Endodermal cell (in vitro differentiated cells): ENCODE measurements around the gene LAPTM5. TPM values are rescaled to one million over a fixed set of nuclear protein-coding genes. Genes with fewer than 3 reads are reported as not detected.

Experiments
- DNase-seq: peaks from one replicate; pipeline ENCODE4 v3.0.0-alpha.2; 2017
- H3K27ac ChIP-seq: 2 replicates; pipeline ENCODE4 v1.5.1; 2013; ENCODE audit warnings: mild to moderate bottlenecking, low read depth, low read length, moderate library complexity
- H3K27me3 ChIP-seq: 2 replicates; pipeline ENCODE4 v1.6.1; 2013; ENCODE audit warnings: mild to moderate bottlenecking, low read length, moderate library complexity; ENCODE audit not compliant: insufficient read depth, control insufficient read depth, poor library complexity, severe bottlenecking
- H3K36me3 ChIP-seq: 2 replicates; pipeline ENCODE4 v1.7.0; 2013; ENCODE audit warnings: mild to moderate bottlenecking, low read length, moderate library complexity; ENCODE audit not compliant: control insufficient read depth, insufficient read depth
- H3K4me1 ChIP-seq: one replicate; pipeline ENCODE4 v1.7.0; 2013; ENCODE audit warnings: low read length; ENCODE audit not compliant: control insufficient read depth, insufficient read depth
- H3K4me3 ChIP-seq: 2 replicates; pipeline ENCODE4 v1.5.1; 2013; ENCODE audit warnings: mild to moderate bottlenecking, low read length, moderate library complexity
- H3K9ac ChIP-seq: 2 replicates; pipeline ENCODE4 v1.6.1; 2013; ENCODE audit warnings: mild to moderate bottlenecking, low read length, moderate library complexity; ENCODE audit not compliant: poor library complexity, severe bottlenecking; ENCODE audit errors: extremely low read depth
- H3K9me3 ChIP-seq: 2 replicates; pipeline ENCODE4 v1.6.1; 2013; ENCODE audit warnings: mild to moderate bottlenecking, low read length, moderate library complexity; ENCODE audit not compliant: control insufficient read depth
- H3K27ac Mint-ChIP-seq: 2 replicates; pipeline ENCODE4 v1.8.0; 2020; ENCODE audit warnings: mixed read lengths
- H3K27me3 Mint-ChIP-seq: 2 replicates; pipeline ENCODE4 v1.8.0; 2021; ENCODE audit warnings: mild to moderate bottlenecking, mixed read lengths; ENCODE audit not compliant: insufficient read depth
- H3K36me3 Mint-ChIP-seq: 2 replicates; pipeline ENCODE4 v1.8.0; 2020; ENCODE audit warnings: low read depth, mixed read lengths
- H3K4me1 Mint-ChIP-seq: 2 replicates; pipeline ENCODE4 v1.8.0; 2020; ENCODE audit warnings: mixed read lengths
- H3K4me3 Mint-ChIP-seq: 2 replicates; pipeline ENCODE4 v1.8.0; 2020; ENCODE audit warnings: mild to moderate bottlenecking, moderate library complexity, mixed read lengths
- H3K9me3 Mint-ChIP-seq: 2 replicates; pipeline ENCODE4 v1.8.0; 2020; ENCODE audit warnings: mild to moderate bottlenecking, mixed read lengths
- WGBS, 2 experiments: methylation state at CpG; one replicate each; pipeline versions ENCODE4 v1.1.5 to v1.1.7; 2013; ENCODE audit warnings: missing lambda C conversion rate in 2 of 2, mixed read lengths in 1 of 2; ENCODE audit not compliant: insufficient coverage in 1 of 2, insufficient read length in 1 of 2; 5-methylcytosine and 5-hydroxymethylcytosine counted together
- total RNA-seq, 2 donors: library from RNA; stranded (reverse); fragmentation: NEBNext Ultra II Directional in 1 of 2; extraction: Animal tissue kit (Norgen Biotek cat#: 25700) in 1 of 2; gene quantifications; 2 replicates in 1 of 2; 3 replicates in 1 of 2; pipeline ENCODE4 v1.2.1, GENCODE V29; 2021
- TF ChIP-seq, protein P1 (sequence below): fragments of 200-600 bp; sonication (generic); conservative IDR thresholded peaks from 2 replicates; pipeline ENCODE4 v1.5.0; 2021; ENCODE audit warnings: antibody characterized with exemption, mild to moderate bottlenecking

LAPTM5 gene
- total RNA-seq, 2 donors from 2014 or later: not detected

DNA sequence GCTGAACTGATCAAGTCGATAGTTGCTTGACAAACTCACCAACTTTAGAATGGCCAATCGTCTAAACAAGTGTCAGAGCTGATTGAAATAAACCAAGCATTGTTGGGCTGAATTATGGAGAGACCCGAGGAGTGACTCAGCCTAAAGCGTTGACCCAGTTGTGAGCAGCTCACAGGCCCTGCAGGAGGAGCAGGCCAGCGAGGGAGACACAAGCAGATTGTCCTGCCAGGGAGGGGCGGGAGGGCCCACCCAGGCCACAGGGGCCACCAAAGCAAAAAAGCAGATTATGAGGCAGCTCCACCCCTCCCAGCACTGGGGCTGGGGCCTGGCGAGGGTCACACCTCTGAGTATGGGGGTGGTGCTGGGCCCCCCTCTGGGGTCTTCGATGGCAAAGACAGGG lies 24.1 kb downstream of the LAPTM5 start:
- no peaks in the 10 kb centered on the region for H3K27me3 ChIP-seq
- Mint-ChIP-seq H3K36me3 (no peaks in the 10 kb centered on the region), H3K27ac (no peak overlapping the region), H3K9me3 (no peaks in the 10 kb centered on the region), H3K4me1 (peaks cover 8% of the 10 kb centered on the region), H3K4me3 (no peak overlapping the region), H3K27me3 (no peaks in the 10 kb centered on the region)
- no peak overlapping the region for H3K27ac ChIP-seq
- TF ChIP-seq, protein P1, sequence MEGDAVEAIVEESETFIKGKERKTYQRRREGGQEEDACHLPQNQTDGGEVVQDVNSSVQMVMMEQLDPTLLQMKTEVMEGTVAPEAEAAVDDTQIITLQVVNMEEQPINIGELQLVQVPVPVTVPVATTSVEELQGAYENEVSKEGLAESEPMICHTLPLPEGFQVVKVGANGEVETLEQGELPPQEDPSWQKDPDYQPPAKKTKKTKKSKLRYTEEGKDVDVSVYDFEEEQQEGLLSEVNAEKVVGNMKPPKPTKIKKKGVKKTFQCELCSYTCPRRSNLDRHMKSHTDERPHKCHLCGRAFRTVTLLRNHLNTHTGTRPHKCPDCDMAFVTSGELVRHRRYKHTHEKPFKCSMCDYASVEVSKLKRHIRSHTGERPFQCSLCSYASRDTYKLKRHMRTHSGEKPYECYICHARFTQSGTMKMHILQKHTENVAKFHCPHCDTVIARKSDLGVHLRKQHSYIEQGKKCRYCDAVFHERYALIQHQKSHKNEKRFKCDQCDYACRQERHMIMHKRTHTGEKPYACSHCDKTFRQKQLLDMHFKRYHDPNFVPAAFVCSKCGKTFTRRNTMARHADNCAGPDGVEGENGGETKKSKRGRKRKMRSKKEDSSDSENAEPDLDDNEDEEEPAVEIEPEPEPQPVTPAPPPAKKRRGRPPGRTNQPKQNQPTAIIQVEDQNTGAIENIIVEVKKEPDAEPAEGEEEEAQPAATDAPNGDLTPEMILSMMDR: no peak
- no peaks in the 10 kb centered on the region for H3K4me1 ChIP-seq
- H3K9ac ChIP-seq: no peak overlapping the region
- no peaks in the 10 kb centered on the region for H3K9me3 ChIP-seq
- H3K36me3 ChIP-seq: no peaks in the 10 kb centered on the region
- no peak for DNase-seq
- H3K4me3 ChIP-seq: no peak overlapping the region
- 73 to 80% methylated on average over 5 to 8 of the region's 8 CpGs for WGBS, 2 experiments

- WGBS, 2 experiments: 76 to 78% methylated on average over 10 of the region's 10 CpGs
Measured at GRCh38 chr1:30732277-30732996, 25.1 kb downstream of the LAPTM5 start.

GRCh38 chr1:30731806-30732276 lies 25.7 kb downstream of the LAPTM5 start:
- no peaks in the 10 kb centered on the region for H3K36me3 Mint-ChIP-seq
- no peaks in the 10 kb centered on the region for H3K36me3 ChIP-seq
- 82 to 92% methylated on average over 4 to 8 of the region's 8 CpGs for WGBS, 2 experiments
- H3K4me1 ChIP-seq: no peaks in the 10 kb centered on the region
- no peaks in the 10 kb centered on the region for H3K27me3 ChIP-seq
- H3K4me3 ChIP-seq: no peak overlapping the region
- no peak overlapping the region for H3K4me3 Mint-ChIP-seq
- H3K27ac ChIP-seq: no peak overlapping the region
- no peak overlapping the region for H3K9ac ChIP-seq
- H3K4me1 Mint-ChIP-seq: peaks cover 19% of the 10 kb centered on the region
- no peaks in the 10 kb centered on the region for H3K9me3 Mint-ChIP-seq
- H3K9me3 ChIP-seq: no peaks in the 10 kb centered on the region
- no peaks in the 10 kb centered on the region for H3K27me3 Mint-ChIP-seq
- no peak overlapping the region for H3K27ac Mint-ChIP-seq
- DNase-seq: no peak
- TF ChIP-seq, protein P1: no peak

More at GRCh38 chr1:30732277-30732996, 25.1 kb downstream of the LAPTM5 start:
- no peaks in the 10 kb centered on the region for H3K27me3 ChIP-seq
- H3K4me1 Mint-ChIP-seq: peaks cover 19% of the 10 kb centered on the region
- no peaks in the 10 kb centered on the region for H3K4me1 ChIP-seq
- H3K27ac Mint-ChIP-seq: no peak overlapping the region
- no peaks in the 10 kb centered on the region for H3K27me3 Mint-ChIP-seq
- H3K36me3 Mint-ChIP-seq: no peaks in the 10 kb centered on the region
- H3K4me3 ChIP-seq: no peak overlapping the region
- no peak overlapping the region for H3K9ac ChIP-seq
- H3K9me3 Mint-ChIP-seq: no peaks in the 10 kb centered on the region
- no peaks in the 10 kb centered on the region for H3K36me3 ChIP-seq
- H3K9me3 ChIP-seq: no peaks in the 10 kb centered on the region
- DNase-seq: no peak
- TF ChIP-seq, protein P1: no peak
- H3K4me3 Mint-ChIP-seq: no peak overlapping the region
- no peak overlapping the region for H3K27ac ChIP-seq
